GM21515 (cell line): Measurements from ENCODE around the gene GDF11.

Source experiments
- ATAC-seq: cut with Tn5 transposase; IDR thresholded peaks from one replicate; pipeline ENCODE4 v1.9.1; 2021; ENCODE audit not compliant: unreplicated experiment

Gene GDF11

GRCh38 chr12:55742719-55743405 lies at the start of gene GDF11:
Gene GDF11, plus strand, starts transcription at chr12:55743122. Its CDS starts 195 bp downstream, at chr12:55743317.
- ATAC-seq = no peak

- ATAC-seq = no peak
Measured at GRCh38 chr12:55693323-55694187, 49.4 kb upstream of the GDF11 start.

DNA sequence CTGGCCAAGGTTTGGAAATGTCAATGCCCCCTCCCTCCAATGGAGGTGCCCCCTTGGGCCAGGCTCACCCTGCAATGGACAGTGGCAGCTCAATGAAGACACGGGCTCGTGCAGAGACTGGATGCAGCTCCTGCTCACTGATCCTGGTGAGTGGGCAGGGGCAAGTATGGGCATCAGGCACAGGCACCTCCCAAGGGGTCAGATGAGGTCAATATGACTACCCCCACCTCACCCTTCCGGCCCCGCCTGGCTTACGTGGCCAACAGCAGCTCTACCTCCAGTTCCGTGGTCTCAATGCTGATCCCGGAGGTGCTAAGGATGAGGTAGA lies 48.8 kb upstream of the GDF11 start:
- ATAC-seq = no peak

DNA sequence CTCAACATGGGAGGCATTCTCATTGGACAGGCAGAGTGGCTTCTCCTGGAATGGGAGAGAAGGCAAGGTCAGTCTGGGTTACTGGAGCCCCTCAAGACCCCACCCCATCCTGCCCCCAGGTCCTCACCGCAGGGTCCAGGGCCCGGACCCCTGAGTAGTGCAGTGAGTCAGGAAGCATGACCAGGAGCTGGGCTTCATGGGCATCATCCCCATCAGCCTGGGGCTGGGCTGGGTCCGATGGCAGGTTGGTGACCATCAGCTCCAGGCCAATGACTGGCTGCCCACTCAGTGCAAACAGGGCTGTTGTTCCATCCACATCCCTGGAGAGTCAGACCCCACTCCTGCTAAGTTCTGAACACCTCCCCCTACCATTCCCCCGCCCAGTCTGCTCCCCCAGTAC lies 48.3 kb upstream of the GDF11 start:
- no peak for ATAC-seq

DNA sequence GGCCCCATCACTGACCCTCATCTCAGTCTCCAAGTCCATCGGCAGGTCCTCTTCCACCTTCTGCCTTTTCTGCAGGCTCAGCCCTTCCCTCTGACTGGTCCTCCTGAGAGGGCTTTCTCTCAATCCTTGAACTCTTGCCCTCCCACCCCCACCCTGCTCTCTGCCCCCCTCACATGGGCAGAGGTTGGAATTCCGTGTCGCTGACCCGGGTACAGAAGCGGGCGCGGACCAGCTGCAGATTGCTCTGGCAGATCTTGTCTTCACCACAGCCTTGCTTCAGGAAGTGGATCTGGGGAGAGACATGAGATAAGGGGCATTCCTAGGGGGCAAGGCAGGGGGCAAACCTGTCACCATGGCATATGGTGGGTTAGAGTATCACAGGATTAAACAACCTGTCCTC lies 47.6 kb upstream of the GDF11 start:
- ATAC-seq = no peak

DNA sequence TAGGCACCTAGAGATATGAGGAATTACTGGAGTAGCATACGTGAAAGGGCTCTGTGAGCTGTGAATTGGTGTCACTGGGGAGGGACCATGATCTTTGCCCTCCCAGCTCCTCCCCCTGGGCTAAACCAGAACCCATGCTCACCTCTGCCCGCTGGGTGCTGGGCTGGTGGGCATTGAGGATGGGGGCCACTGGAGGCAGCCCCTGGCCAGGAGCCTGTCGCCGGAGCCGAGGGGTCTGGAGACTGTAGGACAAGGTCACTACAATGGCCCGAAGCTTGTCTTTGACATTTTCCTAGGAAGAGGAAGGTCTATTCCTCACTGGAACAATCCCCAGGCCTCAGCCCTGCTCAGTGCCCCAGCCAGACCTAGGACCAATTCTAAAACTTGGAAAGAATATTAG lies 46.8 kb upstream of the GDF11 start:
- ATAC-seq = no peak

GRCh38 chr12:55696796-55697462 lies 46.0 kb upstream of the GDF11 start:
- ATAC-seq = no peak

GRCh38 chr12:55697686-55698085 lies 45.2 kb upstream of the GDF11 start:
- ATAC-seq = no peak

GRCh38 chr12:55698241-55698955 lies 44.5 kb upstream of the GDF11 start:
- ATAC-seq = no peak

GRCh38 chr12:55698965-55699364 lies 44.0 kb upstream of the GDF11 start:
- ATAC-seq = no peak

DNA sequence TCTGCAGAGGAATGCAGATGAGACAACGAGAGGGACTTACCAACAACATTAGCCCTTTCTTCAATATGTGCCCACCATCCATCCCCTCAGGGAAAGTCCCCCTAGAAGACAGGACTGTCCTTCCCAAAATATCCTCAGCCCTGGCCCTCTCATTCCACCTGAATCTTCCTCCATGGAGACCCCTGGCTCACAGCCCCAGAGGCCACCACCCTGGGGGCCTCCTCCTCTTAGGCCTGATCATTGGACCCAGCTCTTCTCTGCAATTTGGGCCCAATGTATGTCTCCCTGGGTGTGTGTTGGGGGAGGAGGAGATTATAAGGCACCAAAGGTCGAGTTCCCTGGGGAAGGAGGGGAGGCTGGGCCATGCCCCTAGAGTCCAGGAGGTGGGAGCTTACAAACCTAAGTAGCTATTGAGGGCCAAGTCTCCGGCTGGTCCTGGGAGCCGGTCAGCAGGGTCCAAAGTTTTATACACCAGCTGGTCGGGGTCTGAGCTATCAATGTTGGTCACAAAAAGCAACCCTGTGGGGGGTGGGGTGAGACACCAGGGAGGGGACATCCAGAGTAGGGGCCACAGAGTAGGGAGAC lies 43.4 kb upstream of the GDF11 start:
- no peak for ATAC-seq

- ATAC-seq = no peak
Measured at GRCh38 chr12:55700255-55701018, 42.5 kb upstream of the GDF11 start.

DNA sequence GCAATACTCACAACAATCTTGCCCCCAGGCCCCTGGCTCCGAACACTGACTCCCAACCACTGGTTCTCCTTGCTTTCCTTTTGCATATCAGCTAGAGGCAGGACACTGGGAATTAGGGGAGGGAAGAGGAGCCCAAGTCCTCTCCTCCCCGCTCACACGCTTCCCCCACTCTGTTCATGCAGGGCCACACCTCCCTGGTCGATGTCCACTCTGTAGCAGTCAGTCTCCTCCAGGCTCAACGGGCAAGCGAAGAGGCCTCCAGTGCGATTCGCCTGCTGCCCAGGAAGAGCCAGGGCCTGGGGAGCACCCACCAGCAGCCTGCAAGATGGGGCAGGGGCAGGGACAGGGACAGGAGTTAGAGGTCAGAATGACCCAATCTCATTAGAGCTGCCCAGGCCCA lies 40.1 kb upstream of the GDF11 start:
- no peak for ATAC-seq

DNA sequence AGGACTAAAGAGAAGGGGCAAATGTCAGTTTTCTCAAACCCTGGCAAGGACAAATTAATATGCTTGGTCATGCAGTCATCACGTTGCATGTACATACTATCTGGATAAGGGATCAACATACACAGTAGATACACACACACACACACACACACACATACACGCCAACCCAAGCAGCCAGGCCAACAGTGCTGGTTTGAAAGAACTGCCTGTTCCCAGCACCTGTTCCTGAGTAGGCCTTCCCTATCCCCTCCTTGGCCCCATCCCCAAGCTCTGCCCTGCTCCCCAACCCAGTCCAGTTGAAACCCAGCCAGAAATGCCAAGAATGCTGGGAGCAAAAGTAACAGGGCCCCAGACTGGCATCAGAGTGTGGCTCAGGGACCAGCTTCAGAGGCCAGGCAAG lies 39.6 kb upstream of the GDF11 start:
- ATAC-seq = no peak

GRCh38 chr12:55703901-55704761 lies 38.8 kb upstream of the GDF11 start:
- no peak for ATAC-seq

GRCh38 chr12:55704824-55705718 lies 37.9 kb upstream of the GDF11 start:
- no peak for ATAC-seq

- ATAC-seq = no peak
Measured at GRCh38 chr12:55705782-55706402, 37.0 kb upstream of the GDF11 start.
